ENCODE data around the gene OR13A1. TPM values are rescaled to one million over a fixed set of nuclear protein-coding genes. Genes with fewer than 3 reads are reported as not detected.

The OR13A1 gene
- total RNA-seq, 1 donor from 2014 or later: not detected

Other genes with a start within 250 kb of the OR13A1 start
- 22.8 TPM for gene ALOX5, start 58.6 kb upstream of the OR13A1 start, total RNA-seq

Measured in vagina (tissue), 1 donor.